Lung (tissue), 12 donors: ENCODE results near the gene AGO4. TPM values are rescaled to one million over a fixed set of nuclear protein-coding genes. Genes with fewer than 3 reads are reported as not detected.

ENCODE experiments used
- ATAC-seq: fragments of 200-7000 bp; cut with Tn5 transposase; one replicate; pipeline ENCODE4 v1.9.1; 2020; ENCODE audit warnings: moderate number of reproducible peaks; ENCODE audit not compliant: insufficient read depth, low FRiP score
- DNase-seq, 3 donors: peaks; one replicate each; pipeline ENCODE4 v3.0.0-alpha.2; 2013 to 2017
- H3K27ac ChIP-seq, 2 donors: one replicate each; pipeline ENCODE4 v1.5.1; 2013; ENCODE audit warnings: mild to moderate bottlenecking in 2 of 2, moderate library complexity in 2 of 2, control low read depth in 1 of 2, inconsistent platforms in 1 of 2, low read depth in 1 of 2, low read length in 1 of 2
- H3K27me3 ChIP-seq, 3 donors: one replicate each; pipeline ENCODE4 v1.5.1; 2013; ENCODE audit warnings: low read length in 2 of 3; ENCODE audit not compliant: control insufficient read depth in 3 of 3, insufficient read depth in 3 of 3
- H3K36me3 ChIP-seq, 4 donors: one replicate each; pipeline ENCODE4 v1.5.1; 2013; ENCODE audit warnings: low read length in 4 of 4, mild to moderate bottlenecking in 1 of 4, moderate library complexity in 1 of 4; ENCODE audit not compliant: control insufficient read depth in 4 of 4, insufficient read depth in 4 of 4
- H3K4me1 ChIP-seq, 5 donors: one replicate each; pipeline ENCODE4 v1.5.1; 2013; ENCODE audit warnings: low read length in 5 of 5, mild to moderate bottlenecking in 2 of 5, moderate library complexity in 1 of 5; ENCODE audit not compliant: control insufficient read depth in 5 of 5, insufficient read depth in 5 of 5
- H3K4me3 ChIP-seq: one replicate; pipeline ENCODE4 v1.5.1; 2013; ENCODE audit warnings: mild to moderate bottlenecking, control low read depth, moderate library complexity
- H3K9ac ChIP-seq, 2 donors: one replicate each; pipeline ENCODE4 v1.5.1; 2013; ENCODE audit warnings: low read length in 2 of 2, control low read depth in 1 of 2; ENCODE audit not compliant: insufficient read depth in 1 of 2
- H3K9me3 ChIP-seq, 4 donors: one replicate each; pipeline ENCODE4 v1.5.1; 2013; ENCODE audit warnings: low read length in 3 of 4, mild to moderate bottlenecking in 1 of 4, moderate library complexity in 1 of 4; ENCODE audit not compliant: control insufficient read depth in 4 of 4, insufficient read depth in 3 of 4
- CTCF ChIP-seq: IDR thresholded peaks from 2 replicates; pipeline ENCODE4 v1.5.1; 2012; ENCODE audit warnings: mild to moderate bottlenecking; ENCODE audit errors: control extremely low read depth, extremely low read depth
- WGBS, 2 donors: extraction: QIAGEN DNeasy Blood & Tissue Kit; methylation state at CpG; one replicate each; pipeline ENCODE4 v1.1.7; 2013; 5-methylcytosine and 5-hydroxymethylcytosine counted together
- polyA plus RNA-seq, 2 donors: library from polyadenylated mRNA; stranded (reverse); fragments of 200-250 nt; gene quantifications; one replicate each; pipeline ENCODE4 v1.2.1, GENCODE V29; 2013
- total RNA-seq, 2 donors: library from RNA; depleted of rRNA in 1 of 2; stranded (reverse); fragments of >200 nt in 1 of 2; gene quantifications; one replicate each; pipeline ENCODE4 v1.2.1, GENCODE V29; 2014 to 2021
- donor health status: control.
- donor health status: control.
- donor health status: Bipolar disorder and iron deficiency.
- donor health status: healthy.
- donor health status: DM: yes; HTN: yes; CAD: no.

Gene AGO4
- total and polyA plus RNA-seq, 4 donors = 8.5 to 37.3 (median 19.2) TPM

GRCh38 chr1:35881850-35882273 lies 74.0 kb downstream of the AGO4 start:
- ATAC-seq (no peak), DNase-seq (no peak)
- WGBS, 2 donors = 27 to 33% methylated on average over 4 of the region's 4 CpGs
- no peak overlapping the region for H3K9ac ChIP-seq
- peaks cover 5 to 17% (median 12%) of the 10 kb centered on the region in 5 donors for H3K4me1 ChIP-seq
- peaks cover 0 to 5% (median 2%) of the 10 kb centered on the region in 4 donors for H3K36me3 ChIP-seq
- no peak overlapping the region for H3K27ac ChIP-seq
- peaks cover 0 to 3% (median 0%) of the 10 kb centered on the region in 3 donors for H3K27me3 ChIP-seq
- no peak for TF ChIP-seq CTCF
- H3K4me3 ChIP-seq = no peak overlapping the region
- no peaks in the 10 kb centered on the region for H3K9me3 ChIP-seq

- Histone ChIP-seq H3K27ac (peak overlapping the region in 1 of 2 donors; percentile 61), H3K4me3 (peak overlapping the region; percentile 40), H3K36me3 (peaks cover 0 to 5% (median 2%) of the 10 kb centered on the region in 4 donors), H3K9ac (no peak overlapping the region), H3K9me3 (no peaks in the 10 kb centered on the region), H3K27me3 (peaks cover 0 to 3% (median 0%) of the 10 kb centered on the region in 3 donors), H3K4me1 (peaks cover 5 to 24% (median 14%) of the 10 kb centered on the region in 5 donors)
- TF ChIP-seq CTCF = no peak
- DNase-seq (no peak), ATAC-seq (no peak)
- 57 to 58% methylated on average over 16 of the region's 16 CpGs for WGBS, 2 donors
Measured at GRCh38 chr1:35882586-35882944, 74.7 kb downstream of the AGO4 start.

GRCh38 chr1:35882945-35883634 lies 75.3 kb downstream of the AGO4 start, which contains the start of gene AGO1:
Gene AGO1, plus strand, starts transcription at chr1:35883209. Its CDS starts 213 bp downstream, at chr1:35883422.
- ATAC-seq (peak; percentile 97), DNase-seq (peak; percentile 95 to 97 (median 96))
- H3K9ac ChIP-seq = peak within 1 kb of the TSS; percentile 46 to 59
- H3K4me3 ChIP-seq = peak within 1 kb of the TSS; percentile 98
- peaks cover 0 to 3% (median 0%) of the 10 kb centered on the region in 3 donors for H3K27me3 ChIP-seq
- no peaks in the 10 kb centered on the region for H3K9me3 ChIP-seq
- peak within 1 kb of the TSS; percentile 58 to 86 for H3K27ac ChIP-seq
- TF ChIP-seq CTCF = peak; percentile 91
- peaks cover 5 to 25% (median 14%) of the 10 kb centered on the region in 5 donors for H3K4me1 ChIP-seq
- peaks cover 0 to 5% (median 2%) of the 10 kb centered on the region in 4 donors for H3K36me3 ChIP-seq
- 1% methylated on average over 52 to 58 of the region's 58 CpGs for WGBS, 2 donors
